Mucosa of gallbladder (tissue), 1 donor: Measurements from ENCODE around the gene SIRT7. TPM values are rescaled to one million over a fixed set of nuclear protein-coding genes. Genes with fewer than 3 reads are reported as not detected.

Experiments
- DNase-seq: peaks from one replicate; pipeline ENCODE4 v3.0.0-alpha.2; 2020; ENCODE audit warnings: low spot score
- total RNA-seq: library from RNA; stranded (reverse); gene quantifications from one replicate; pipeline ENCODE4 v1.2.1, GENCODE V29; 2021
- donor health status: DM: no; HTN: no; CAD: no.

The SIRT7 gene
- total RNA-seq, 1 donor from 2014 or later = 58.1 TPM

- DNase-seq = no peak
Measured at GRCh38 chr17:81905993-81906392, 12.0 kb downstream of the SIRT7 start.

- DNase-seq = no peak
Measured at GRCh38 chr17:81905424-81905875, 12.5 kb downstream of the SIRT7 start.

GRCh38 chr17:81904600-81905423 lies 13.2 kb downstream of the SIRT7 start:
- DNase-seq = no peak

- DNase-seq = no peak
Measured at GRCh38 chr17:81903896-81904599, 13.9 kb downstream of the SIRT7 start.

DNA sequence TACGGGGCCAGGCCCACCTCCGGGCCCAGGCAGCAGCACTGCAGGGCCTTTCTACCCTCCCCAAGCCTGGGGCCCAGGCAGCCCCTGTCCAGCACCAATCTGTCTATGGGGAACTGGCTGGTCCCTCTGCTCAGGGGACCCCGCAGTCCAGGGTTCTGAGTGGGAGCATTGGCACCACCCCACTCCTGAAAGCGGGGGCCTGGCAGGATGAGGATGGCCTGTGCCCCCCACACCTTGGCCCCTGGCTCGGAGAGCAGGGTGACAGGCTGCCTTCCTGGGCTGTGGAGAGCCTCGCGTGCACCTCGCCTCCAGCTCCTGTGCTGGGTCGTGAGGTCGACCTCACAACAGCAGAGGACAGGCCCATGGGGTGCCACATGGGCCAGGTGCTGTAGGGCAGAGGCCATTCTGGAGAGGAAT lies 14.6 kb downstream of the SIRT7 start:
- DNase-seq = no peak

- no peak for DNase-seq
Measured at GRCh38 chr17:81902653-81903414, 15.1 kb downstream of the SIRT7 start.

GRCh38 chr17:81902023-81902652 lies 15.8 kb downstream of the SIRT7 start, which contains the start of gene NPB:
TSS of gene NPB (plus strand) at chr17:81902238. CDS start at chr17:81902278, 40 bp downstream.
- no peak for DNase-seq

- no peak for DNase-seq
Measured at GRCh38 chr17:81901167-81902022, 16.6 kb downstream of the SIRT7 start.

DNA sequence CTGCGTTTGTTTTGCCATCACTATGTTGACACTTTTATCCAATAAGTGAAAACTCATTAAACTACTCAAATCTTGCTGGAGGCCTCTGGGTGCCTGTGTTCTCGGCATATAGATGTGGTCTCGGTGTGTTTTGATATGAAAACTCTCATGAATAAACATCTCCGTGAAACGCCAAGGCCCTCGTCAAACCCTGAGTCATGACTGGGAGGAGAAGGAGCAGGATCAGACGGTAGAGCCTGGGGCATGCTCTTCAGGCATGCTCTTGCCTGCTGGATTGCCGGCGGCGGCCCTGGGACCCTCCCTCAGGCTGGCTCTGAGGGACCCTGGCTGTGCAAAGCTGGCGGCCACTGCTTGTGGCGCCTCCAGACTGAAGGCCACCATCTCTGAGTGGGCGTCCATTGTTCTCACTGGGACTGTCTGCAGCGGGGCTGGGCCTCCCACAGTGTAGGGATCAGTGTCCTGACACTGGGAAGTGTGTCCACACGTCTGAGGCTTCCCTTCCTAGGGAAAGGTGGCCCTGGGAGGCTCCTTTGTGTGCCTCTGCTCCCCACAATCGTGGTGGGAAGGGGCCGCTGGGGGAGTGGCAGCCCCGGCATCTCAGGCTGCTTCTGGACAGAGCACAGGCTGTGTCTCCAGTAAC lies 17.7 kb downstream of the SIRT7 start:
- DNase-seq = no peak

GRCh38 chr17:81899514-81900166 lies 18.3 kb downstream of the SIRT7 start:
- no peak for DNase-seq

GRCh38 chr17:81898885-81899284 lies 19.1 kb downstream of the SIRT7 start:
- no peak for DNase-seq

DNA sequence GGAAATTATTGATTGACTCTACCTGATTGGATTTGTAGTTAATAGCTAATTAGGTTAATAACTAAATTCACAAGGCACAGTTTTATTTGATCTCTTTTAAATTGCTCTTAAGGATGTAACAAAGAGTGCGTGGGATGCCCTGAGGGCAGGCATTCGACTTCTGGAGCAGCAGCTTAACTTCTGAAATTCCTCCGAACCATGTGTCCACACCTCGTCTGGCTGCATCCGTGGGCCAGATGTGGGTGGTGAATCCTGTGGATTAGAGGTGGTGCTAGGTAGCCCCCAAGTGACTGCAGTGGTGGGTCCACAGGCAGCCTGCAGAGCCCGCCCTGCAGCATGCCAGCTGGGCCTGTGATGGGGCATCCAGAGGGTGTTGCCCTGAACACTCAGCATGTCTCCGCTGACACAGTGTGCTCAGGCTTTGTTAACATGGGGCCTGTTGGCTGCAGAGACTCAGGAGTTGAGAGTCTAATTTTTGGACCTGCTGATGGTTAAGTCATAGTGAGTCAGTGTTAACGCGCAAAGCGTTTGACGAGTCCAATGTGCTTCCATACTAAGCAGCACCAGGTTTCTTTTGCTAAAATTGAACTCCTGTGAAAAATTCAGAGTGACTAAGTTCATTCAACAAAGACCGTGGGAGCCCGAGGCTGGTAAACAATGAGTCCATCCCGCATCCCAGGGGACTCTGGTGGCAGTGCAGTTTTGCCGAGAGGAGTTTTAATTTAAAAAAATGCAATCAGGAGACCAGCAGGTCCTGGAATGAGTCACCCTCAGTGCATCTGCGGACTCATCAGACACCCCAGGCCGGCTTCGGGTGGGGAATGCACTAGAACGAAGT lies 19.7 kb downstream of the SIRT7 start:
- DNase-seq = no peak

- DNase-seq = no peak
Measured at GRCh38 chr17:81895400-81895799, 22.6 kb downstream of the SIRT7 start.

GRCh38 chr17:81891303-81891552 lies 26.7 kb downstream of the SIRT7 start:
- no peak for DNase-seq

DNA sequence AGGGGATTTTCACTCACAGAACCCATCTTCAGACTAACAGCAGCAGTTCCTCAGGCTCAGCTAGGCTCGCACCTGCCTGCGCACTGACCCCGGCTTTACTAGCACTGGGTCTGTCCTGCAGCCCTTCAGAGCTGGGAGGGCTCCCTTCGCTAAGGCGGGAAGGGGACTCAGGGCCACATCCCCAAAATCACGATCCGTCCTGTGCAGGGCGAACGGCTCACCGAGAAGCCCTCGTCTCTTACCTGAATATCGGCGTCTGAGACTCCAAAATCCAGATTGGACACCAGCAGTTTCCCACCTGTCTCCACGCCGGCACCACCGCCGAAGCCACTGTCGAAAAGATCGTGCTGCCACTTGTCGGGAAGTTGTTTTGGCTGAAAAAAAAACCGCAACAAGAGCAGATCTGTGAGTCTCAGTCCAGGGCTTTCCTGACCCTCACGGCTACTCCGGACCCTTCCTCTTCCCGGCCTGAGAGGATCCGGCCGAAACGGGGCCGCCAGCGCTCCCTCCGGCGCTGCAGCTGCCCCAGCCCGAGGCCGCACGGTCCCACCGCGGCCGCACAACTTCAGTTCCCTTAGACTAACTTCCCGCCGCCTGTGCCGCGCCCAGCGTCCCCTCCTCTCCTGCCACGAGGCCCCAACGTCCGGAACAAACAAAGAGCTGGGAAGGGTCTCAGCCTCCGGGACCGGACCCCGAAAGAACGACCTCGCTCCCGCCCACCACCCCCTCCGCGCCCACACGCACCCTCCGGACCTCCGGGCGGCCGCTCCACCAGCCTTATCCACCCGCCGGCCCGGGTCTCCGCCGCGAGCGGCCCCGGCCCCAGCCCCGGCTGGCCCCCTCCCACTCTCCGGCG lies 27.3 kb downstream of the SIRT7 start:
- DNase-seq = no peak

- no peak for DNase-seq
Measured at GRCh38 chr17:81889602-81890001, 28.4 kb downstream of the SIRT7 start.

DNA sequence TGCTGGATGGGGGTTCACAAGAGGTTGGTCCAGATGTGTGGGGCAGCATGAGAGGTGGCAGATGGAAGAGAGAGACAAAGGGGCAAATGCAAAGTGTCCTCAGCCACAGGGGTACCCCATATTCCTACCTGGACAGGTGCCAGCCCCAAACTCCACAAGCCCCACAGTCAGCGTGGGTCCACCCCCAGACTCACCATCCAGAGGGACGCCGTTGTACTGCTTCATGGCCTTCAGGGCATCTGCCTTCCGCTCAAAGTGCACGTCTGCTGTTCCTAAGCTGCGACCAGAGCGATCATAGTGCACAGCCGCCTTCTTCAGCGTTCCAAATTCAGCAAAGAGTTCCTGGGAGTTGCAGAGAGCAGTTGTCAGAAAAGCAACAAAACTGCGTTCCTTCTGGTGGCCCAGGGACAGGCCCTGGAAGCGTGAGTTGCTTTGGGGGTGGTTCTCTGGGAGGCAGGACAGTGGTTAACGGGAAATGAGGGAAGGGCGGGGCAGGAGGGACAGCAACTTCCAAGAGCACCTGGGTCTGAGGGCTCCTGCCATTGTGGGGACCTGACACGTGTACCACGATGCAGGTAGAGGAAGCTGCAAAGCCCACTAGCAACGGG lies 28.9 kb downstream of the SIRT7 start:
- no peak for DNase-seq
